Activated CD8-positive, alpha-beta memory T cell treated with anti-CD3 and anti-CD28 coated beads, Interleukin-2, amount 50 U/mL, for 24 hours (primary cell): Measurements from ENCODE around the gene VASN.

Experiments used
- DNase-seq: peaks from one replicate; pipeline ENCODE4 v3.0.0-alpha.2; 2020; ENCODE audit errors: extremely low read depth

Gene VASN

GRCh38 chr16:4426021-4426684, 54.5 kb downstream of the VASN start:
- no peak for DNase-seq

GRCh38 chr16:4426722-4427372, 55.2 kb downstream of the VASN start:
- DNase-seq: no peak

GRCh38 chr16:4428500-4428899, 56.9 kb downstream of the VASN start:
- no peak for DNase-seq

- DNase-seq: no peak
Observed at GRCh38 chr16:4431023-4431422, 59.4 kb downstream of the VASN start.
